ENCODE data around the gene DNM3. TPM values are rescaled to one million over a fixed set of nuclear protein-coding genes. Genes with fewer than 3 reads are reported as not detected.

Gene DNM3
- total and polyA plus RNA-seq, 10 of the 15 experiments (the other 5 are each of a cell fraction or from before 2014, with no cell fraction given), result 0.03 to 1.5 (median 0.08) TPM; not detected in 3

DNA sequence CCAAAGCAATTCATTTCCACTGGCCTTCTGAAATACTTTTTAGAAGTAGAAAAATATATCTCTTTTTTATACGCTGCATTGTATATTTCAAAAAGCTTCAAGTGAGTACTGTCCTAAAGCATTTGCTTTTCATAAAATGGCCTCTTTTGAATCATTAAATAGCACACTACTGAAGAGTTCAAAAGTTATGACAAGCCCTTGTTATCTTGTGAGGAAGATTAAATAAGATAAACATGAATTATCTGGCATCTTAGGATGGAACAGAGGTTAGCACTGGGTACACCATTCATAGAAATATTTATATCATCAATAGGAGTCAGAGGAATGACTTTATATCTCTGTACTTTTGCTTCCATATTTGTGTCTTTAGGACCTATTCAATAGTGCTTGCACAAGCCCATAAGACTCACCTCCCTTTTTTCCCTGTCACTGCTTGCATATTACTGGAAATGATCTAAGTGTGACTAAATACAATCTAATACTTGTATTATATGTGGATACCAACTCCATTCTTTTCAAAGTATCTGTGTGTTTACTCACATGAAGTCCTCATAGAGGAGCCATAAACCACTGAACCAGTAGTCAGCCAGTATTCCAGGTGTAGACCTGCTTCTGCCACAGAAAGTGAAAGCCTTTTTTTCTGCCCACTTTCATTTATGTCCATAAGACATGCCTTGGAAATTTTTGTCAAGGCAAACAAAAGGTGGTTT, 305.0 kb downstream of the DNM3 start:
- CTCF ChIA-PET, result interaction anchor here (1.0 to 1.5 kb wide), 4 partner anchors 10 to 253 kb away, joined by 3 to 5 read pairs (median 3); no protein-coding TSS in a partner anchor
- FAIRE-seq, result no peak
- intact Hi-C loops (cut with micrococcal nuclease; ENCODE audit: unreplicated experiment) (no loop called here), in situ Hi-C loops (cut with MboI) (no loop called here)
- no peak overlapping the region for H3K4me2 ChIP-seq (ENCODE audit: control insufficient read depth, insufficient read depth)
- H2AFZ ChIP-seq (ENCODE audit: control insufficient read depth, low read depth, low read length), result no peak overlapping the region
- H3K27ac ChIP-seq (ENCODE audit: control insufficient read depth, insufficient read depth), result no peak overlapping the region
- no peaks in the 10 kb centered on the region; the same call in 2 of the 3 replicates for H3K9me3 ChIP-seq (replicated peaks; ENCODE audit: control insufficient read depth, insufficient read depth, low read length)
- TF ChIP-seq, protein P1, sequence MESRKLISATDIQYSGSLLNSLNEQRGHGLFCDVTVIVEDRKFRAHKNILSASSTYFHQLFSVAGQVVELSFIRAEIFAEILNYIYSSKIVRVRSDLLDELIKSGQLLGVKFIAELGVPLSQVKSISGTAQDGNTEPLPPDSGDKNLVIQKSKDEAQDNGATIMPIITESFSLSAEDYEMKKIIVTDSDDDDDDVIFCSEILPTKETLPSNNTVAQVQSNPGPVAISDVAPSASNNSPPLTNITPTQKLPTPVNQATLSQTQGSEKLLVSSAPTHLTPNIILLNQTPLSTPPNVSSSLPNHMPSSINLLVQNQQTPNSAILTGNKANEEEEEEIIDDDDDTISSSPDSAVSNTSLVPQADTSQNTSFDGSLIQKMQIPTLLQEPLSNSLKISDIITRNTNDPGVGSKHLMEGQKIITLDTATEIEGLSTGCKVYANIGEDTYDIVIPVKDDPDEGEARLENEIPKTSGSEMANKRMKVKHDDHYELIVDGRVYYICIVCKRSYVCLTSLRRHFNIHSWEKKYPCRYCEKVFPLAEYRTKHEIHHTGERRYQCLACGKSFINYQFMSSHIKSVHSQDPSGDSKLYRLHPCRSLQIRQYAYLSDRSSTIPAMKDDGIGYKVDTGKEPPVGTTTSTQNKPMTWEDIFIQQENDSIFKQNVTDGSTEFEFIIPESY (IDR thresholded peaks at IDR 0.05), result no peak
- no peak for TF ChIP-seq JUNB (IDR thresholded peaks at IDR 0.05)
- TF ChIP-seq, protein P2, sequence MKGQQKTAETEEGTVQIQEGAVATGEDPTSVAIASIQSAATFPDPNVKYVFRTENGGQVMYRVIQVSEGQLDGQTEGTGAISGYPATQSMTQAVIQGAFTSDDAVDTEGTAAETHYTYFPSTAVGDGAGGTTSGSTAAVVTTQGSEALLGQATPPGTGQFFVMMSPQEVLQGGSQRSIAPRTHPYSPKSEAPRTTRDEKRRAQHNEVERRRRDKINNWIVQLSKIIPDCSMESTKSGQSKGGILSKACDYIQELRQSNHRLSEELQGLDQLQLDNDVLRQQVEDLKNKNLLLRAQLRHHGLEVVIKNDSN (IDR thresholded peaks at IDR 0.05; ENCODE audit: borderline replicate concordance, extremely low read length, insufficient read depth, low read depth, low read length), result no peak
- TF ChIP-seq, protein P3, sequence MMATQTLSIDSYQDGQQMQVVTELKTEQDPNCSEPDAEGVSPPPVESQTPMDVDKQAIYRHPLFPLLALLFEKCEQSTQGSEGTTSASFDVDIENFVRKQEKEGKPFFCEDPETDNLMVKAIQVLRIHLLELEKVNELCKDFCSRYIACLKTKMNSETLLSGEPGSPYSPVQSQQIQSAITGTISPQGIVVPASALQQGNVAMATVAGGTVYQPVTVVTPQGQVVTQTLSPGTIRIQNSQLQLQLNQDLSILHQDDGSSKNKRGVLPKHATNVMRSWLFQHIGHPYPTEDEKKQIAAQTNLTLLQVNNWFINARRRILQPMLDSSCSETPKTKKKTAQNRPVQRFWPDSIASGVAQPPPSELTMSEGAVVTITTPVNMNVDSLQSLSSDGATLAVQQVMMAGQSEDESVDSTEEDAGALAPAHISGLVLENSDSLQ (IDR thresholded peaks at IDR 0.05), result no peak
- TF ChIP-seq HDAC6 (IDR thresholded peaks at IDR 0.05; ENCODE audit: unreplicated experiment), result no peak
- no peak for TF ChIP-seq ZSCAN29 (IDR thresholded peaks at IDR 0.05)
- TF ChIP-seq GATAD2B (conservative IDR thresholded peaks at IDR 0.05; ENCODE audit: low read depth), result no peak
- TF ChIP-seq, protein P4, sequence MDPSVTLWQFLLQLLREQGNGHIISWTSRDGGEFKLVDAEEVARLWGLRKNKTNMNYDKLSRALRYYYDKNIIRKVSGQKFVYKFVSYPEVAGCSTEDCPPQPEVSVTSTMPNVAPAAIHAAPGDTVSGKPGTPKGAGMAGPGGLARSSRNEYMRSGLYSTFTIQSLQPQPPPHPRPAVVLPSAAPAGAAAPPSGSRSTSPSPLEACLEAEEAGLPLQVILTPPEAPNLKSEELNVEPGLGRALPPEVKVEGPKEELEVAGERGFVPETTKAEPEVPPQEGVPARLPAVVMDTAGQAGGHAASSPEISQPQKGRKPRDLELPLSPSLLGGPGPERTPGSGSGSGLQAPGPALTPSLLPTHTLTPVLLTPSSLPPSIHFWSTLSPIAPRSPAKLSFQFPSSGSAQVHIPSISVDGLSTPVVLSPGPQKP (IDR thresholded peaks at IDR 0.05; ENCODE audit: low read depth, low read length), result no peak
- no peak for TF ChIP-seq SREBF1 (IDR thresholded peaks at IDR 0.05; ENCODE audit: low read length)
- TF ChIP-seq, protein P5, sequence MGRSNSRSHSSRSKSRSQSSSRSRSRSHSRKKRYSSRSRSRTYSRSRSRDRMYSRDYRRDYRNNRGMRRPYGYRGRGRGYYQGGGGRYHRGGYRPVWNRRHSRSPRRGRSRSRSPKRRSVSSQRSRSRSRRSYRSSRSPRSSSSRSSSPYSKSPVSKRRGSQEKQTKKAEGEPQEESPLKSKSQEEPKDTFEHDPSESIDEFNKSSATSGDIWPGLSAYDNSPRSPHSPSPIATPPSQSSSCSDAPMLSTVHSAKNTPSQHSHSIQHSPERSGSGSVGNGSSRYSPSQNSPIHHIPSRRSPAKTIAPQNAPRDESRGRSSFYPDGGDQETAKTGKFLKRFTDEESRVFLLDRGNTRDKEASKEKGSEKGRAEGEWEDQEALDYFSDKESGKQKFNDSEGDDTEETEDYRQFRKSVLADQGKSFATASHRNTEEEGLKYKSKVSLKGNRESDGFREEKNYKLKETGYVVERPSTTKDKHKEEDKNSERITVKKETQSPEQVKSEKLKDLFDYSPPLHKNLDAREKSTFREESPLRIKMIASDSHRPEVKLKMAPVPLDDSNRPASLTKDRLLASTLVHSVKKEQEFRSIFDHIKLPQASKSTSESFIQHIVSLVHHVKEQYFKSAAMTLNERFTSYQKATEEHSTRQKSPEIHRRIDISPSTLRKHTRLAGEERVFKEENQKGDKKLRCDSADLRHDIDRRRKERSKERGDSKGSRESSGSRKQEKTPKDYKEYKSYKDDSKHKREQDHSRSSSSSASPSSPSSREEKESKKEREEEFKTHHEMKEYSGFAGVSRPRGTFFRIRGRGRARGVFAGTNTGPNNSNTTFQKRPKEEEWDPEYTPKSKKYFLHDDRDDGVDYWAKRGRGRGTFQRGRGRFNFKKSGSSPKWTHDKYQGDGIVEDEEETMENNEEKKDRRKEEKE (IDR thresholded peaks at IDR 0.05), result no peak
- no peak for TF ChIP-seq NFXL1 (IDR thresholded peaks at IDR 0.05; ENCODE audit: borderline replicate concordance)
- no peak for TF ChIP-seq ATF7 (IDR thresholded peaks at IDR 0.05; ENCODE audit: low read depth)
- no peak for TF ChIP-seq CHD1 (IDR thresholded peaks at IDR 0.05; ENCODE audit: low read depth, low read length)
- TF ChIP-seq BRCA1 (IDR thresholded peaks at IDR 0.05; ENCODE audit: low read depth, low read length), result no peak
- TF ChIP-seq CREB1 (IDR thresholded peaks at IDR 0.05; ENCODE audit: low read depth), result no peak
- no peak for TF ChIP-seq HDAC2 (IDR thresholded peaks at IDR 0.05)
- no peaks in the 10 kb centered on the region for H3K36me3 ChIP-seq (ENCODE audit: control insufficient read depth in 2 of 2, insufficient read depth in 2 of 2, low read length in 1 of 2)
- SMC1A ChIA-PET (ENCODE audit: uncharacterized antibody, unreplicated experiment), result interaction anchor here (0.7 to 2.0 kb wide), 2 partner anchors 9 to 252 kb away, joined by 3 to 11 read pairs; no protein-coding TSS in a partner anchor
- WGBS (ENCODE audit: insufficient coverage, insufficient replicate concordance, low lambda C conversion rate, missing lambda C conversion rate), result 79% methylated on average over 1 of the region's 1 CpG
- no peak overlapping the region for H3K4me3 ChIP-seq
- no peak for DNase-seq (ENCODE audit: low read depth, low spot score)
- H3K27me3 ChIP-seq (replicated peaks in 1 of 2; ENCODE audit: control insufficient read depth in 2 of 2, insufficient read depth in 2 of 2, low read length in 1 of 2), result no peaks in the 10 kb centered on the region
- H3K4me1 ChIP-seq (ENCODE audit: control insufficient read depth, insufficient read depth, low read length), result no peaks in the 10 kb centered on the region
- H3K79me2 ChIP-seq (ENCODE audit: control insufficient read depth, insufficient read depth, low read length), result no peaks in the 10 kb centered on the region
- no TSS peak for BruUV-seq (replicated peaks)
- POLR2A ChIA-PET, result no interaction called here
- RAD21 ChIA-PET (ENCODE audit: unreplicated experiment), result interaction anchor here (1.0 kb wide), 1 partner anchor 253 kb away, joined by 3 read pairs; no protein-coding TSS in a partner anchor
- H4K20me1 ChIP-seq (ENCODE audit: control insufficient read depth, insufficient read depth), result no peaks in the 10 kb centered on the region
- ATAC-seq, result no peak
- no peak overlapping the region for H3K9ac ChIP-seq (ENCODE audit: control insufficient read depth, insufficient read depth, low read length)

Measured in GM12878 (cell line).